Activated CD4-positive, alpha-beta memory T cell treated with anti-CD3 and anti-CD28 coated beads, Interleukin-2, amount 10 ng/mL, durations not matched to agents 7 days and 5 days (primary cell): ENCODE results near the gene SART1. TPM values are rescaled to one million over a fixed set of nuclear protein-coding genes. Genes with fewer than 3 reads are reported as not detected.
A peak's percentile ranks its signal among the peaks of the same experiment; 100 is the strongest.

Experiments
- CTCF ChIA-PET: fragments of 350-600 bp; sonication (Branson Sonifier 250); formaldehyde crosslinking; loops from one replicate; lab custom pipeline; 2021; ENCODE audit warnings: antibody characterized with exemption, inconsistent platforms; lab: Charles Lee
- POLR2A ChIA-PET: fragments of 350-600 bp; sonication (Branson Sonifier 250); formaldehyde crosslinking; loops from one replicate; lab custom pipeline; 2021; ENCODE audit warnings: antibody characterized with exemption; lab: Charles Lee
- DNase-seq: peaks from one replicate; pipeline ENCODE4 v3.0.0-alpha.2; 2020
- H3K27ac Mint-ChIP-seq: one replicate; pipeline ENCODE4 v1.8.0; 2021; ENCODE audit warnings: mild to moderate bottlenecking, mixed read lengths
- H3K27me3 Mint-ChIP-seq: one replicate; pipeline ENCODE4 v1.8.0; 2021; ENCODE audit warnings: mixed read lengths
- H3K36me3 Mint-ChIP-seq: one replicate; pipeline ENCODE4 v1.8.0; 2021; ENCODE audit warnings: low read depth, mixed read lengths
- H3K4me1 Mint-ChIP-seq: one replicate; pipeline ENCODE4 v1.8.0; 2021; ENCODE audit warnings: mixed read lengths
- H3K4me3 Mint-ChIP-seq: one replicate; pipeline ENCODE4 v1.8.0; 2021; ENCODE audit warnings: mild to moderate bottlenecking, mixed read lengths
- H3K9me3 Mint-ChIP-seq: one replicate; pipeline ENCODE4 v1.8.0; 2021; ENCODE audit warnings: mixed read lengths
- total RNA-seq, 2 experiments: library from RNA; stranded (reverse); gene quantifications; one replicate each; pipeline ENCODE4 v1.2.3, GENCODE V29; 2021

Gene SART1
- total RNA-seq, 2 experiments from 2014 or later, result 59.5 to 61.5 TPM

DNA sequence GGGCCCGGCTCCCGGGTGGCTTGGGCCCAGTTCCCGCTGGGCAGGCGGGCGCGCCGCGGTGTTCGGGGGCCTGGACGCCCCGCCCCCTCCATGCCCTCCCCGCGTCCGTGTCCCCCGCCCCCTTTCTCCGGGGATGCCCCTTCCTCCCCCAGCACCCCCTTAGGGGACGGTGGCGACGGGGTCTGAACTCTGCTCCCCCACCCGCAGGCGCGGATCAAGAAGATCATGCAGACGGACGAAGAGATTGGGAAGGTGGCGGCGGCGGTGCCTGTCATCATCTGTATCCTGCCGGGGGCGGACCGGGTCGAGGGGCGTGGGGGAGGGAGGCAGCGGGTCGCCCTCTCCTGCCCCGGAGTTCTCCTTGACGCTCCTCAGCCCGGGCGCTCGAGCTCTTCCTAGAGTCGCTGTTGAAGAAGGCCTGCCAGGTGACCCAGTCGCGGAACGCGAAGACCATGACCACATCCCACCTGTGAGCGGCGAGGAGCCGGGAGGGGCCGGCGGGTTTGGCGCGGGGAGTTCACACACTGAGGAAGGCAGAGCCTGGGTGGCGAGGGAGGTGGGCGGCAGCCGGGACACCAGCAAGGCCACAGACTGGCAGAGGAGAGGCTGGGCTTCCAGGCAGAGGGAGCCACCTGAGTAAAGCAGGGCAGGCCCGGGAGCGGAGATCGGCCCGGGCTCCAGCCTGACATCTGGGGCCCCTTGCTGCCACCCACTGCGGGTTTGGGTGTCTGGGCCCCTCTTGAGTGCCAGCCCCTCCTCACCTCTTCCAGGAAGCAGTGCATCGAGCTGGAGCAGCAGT, 41.8 kb upstream of the SART1 start:
- CTCF ChIA-PET, result interaction anchor here (1.4 to 2.8 kb wide), 2 partner anchors 13 to 35 kb away, joined by 3 to 9 read pairs; no protein-coding TSS in a partner anchor

DNA sequence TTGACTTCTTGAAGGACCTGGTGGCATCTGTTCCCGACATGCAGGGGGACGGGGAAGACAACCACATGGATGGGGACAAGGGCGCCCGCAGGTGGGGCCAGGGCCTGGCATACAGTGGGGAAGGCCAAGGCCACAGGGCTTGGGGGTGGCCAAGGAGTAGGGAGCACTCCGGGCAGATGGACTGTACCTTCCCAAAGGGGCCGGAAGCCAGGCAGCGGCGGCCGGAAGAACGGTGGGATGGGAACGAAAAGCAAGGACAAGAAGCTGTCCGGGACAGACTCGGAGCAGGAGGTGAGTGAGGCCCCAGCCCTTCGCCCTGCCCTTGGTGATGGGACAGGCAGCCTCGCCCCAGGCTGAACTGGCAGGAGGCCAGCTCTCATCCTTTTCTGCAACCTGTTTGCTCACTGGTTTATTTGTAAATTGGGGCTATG, 41.1 kb upstream of the SART1 start:
- Mint-ChIP-seq H3K36me3 (peaks cover 30% of the 10 kb centered on the region), H3K9me3 (no peaks in the 10 kb centered on the region), H3K4me3 (peak overlapping the region; percentile 93), H3K27ac (peak overlapping the region; percentile 87), H3K4me1 (peaks cover 35% of the 10 kb centered on the region), H3K27me3 (no peaks in the 10 kb centered on the region)
- ChIA-PET POLR2A (interaction anchor here (1.4 to 3.6 kb wide), 8 partner anchors 7 to 62 kb away, joined by 5 to 41 read pairs (median 12); partner anchors contain the start of genes CCDC85B, CFL1, FIBP and FOSL1), CTCF (interaction anchor here (1.4 to 2.8 kb wide), 2 partner anchors 12 to 36 kb away, joined by 3 to 9 read pairs; no protein-coding TSS in a partner anchor)
- DNase-seq, result no peak

More for the DNA sequence above, 41.8 kb upstream of the SART1 start:
- DNase-seq, result peak; percentile 66
- Mint-ChIP-seq H3K9me3 (no peaks in the 10 kb centered on the region), H3K27ac (peak overlapping the region; percentile 87), H3K4me1 (peaks cover 39% of the 10 kb centered on the region), H3K4me3 (peak overlapping the region; percentile 93), H3K36me3 (peaks cover 30% of the 10 kb centered on the region), H3K27me3 (no peaks in the 10 kb centered on the region)
- POLR2A ChIA-PET, result interaction anchor here (1.4 to 3.6 kb wide), 8 partner anchors 8 to 61 kb away, joined by 5 to 41 read pairs (median 12); partner anchors contain the start of genes CCDC85B, CFL1, FIBP and FOSL1

GRCh38 chr11:65921033-65921555, 40.4 kb upstream of the SART1 start:
- CTCF ChIA-PET, result interaction anchor here (1.1 to 3.5 kb wide), 2 partner anchors 29 to 31 kb away, joined by 3 to 18 read pairs; partner anchors contain the start of genes CCDC85B and FIBP
- Mint-ChIP-seq H3K9me3 (no peaks in the 10 kb centered on the region), H3K4me3 (peak overlapping the region; percentile 93), H3K27me3 (no peaks in the 10 kb centered on the region), H3K36me3 (peaks cover 30% of the 10 kb centered on the region), H3K4me1 (peaks cover 36% of the 10 kb centered on the region), H3K27ac (peak overlapping the region; percentile 21)
- POLR2A ChIA-PET, result interaction anchor here (1.8 to 2.9 kb wide), 4 partner anchors 27 to 40 kb away, joined by 6 to 16 read pairs (median 7); partner anchors contain the start of genes CCDC85B and SART1
- DNase-seq, result no peak

GRCh38 chr11:65921876-65922275, 39.7 kb upstream of the SART1 start:
- ChIA-PET CTCF (interaction anchor here (0.8 to 3.5 kb wide), 3 partner anchors 9 to 32 kb away, joined by 3 to 18 read pairs (median 3); partner anchors contain the start of genes CCDC85B and FIBP), POLR2A (interaction anchor here (1.4 to 2.9 kb wide), 3 partner anchors 28 to 39 kb away, joined by 5 to 16 read pairs (median 6); partner anchors contain the start of gene CCDC85B)
- H3K36me3 Mint-ChIP-seq, result peaks cover 28% of the 10 kb centered on the region
- H3K27ac Mint-ChIP-seq, result no peak overlapping the region
- no peaks in the 10 kb centered on the region for H3K27me3 Mint-ChIP-seq
- no peak for DNase-seq
- no peaks in the 10 kb centered on the region for H3K9me3 Mint-ChIP-seq
- peaks cover 32% of the 10 kb centered on the region for H3K4me1 Mint-ChIP-seq
- H3K4me3 Mint-ChIP-seq, result peak overlapping the region; percentile 32

DNA sequence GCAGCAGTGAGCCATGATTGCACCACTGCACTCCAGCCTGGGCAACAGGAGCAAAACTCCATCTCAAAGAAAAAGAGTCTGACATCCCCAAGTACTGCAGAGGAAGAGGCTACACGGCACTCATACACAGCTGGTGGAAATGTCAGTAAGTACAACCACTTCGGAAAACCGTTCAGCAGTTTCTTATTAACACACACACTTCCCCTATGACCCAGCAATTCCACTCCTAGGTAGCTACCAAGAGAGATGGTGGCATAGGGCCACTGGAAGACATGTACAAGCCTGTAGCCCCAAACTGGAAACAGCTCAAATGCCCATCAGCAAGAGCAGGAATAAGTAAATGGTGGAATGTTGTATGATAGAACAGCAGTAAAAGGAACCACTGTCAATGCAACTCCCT, 39.0 kb upstream of the SART1 start:
- no peak overlapping the region for H3K27ac Mint-ChIP-seq
- POLR2A ChIA-PET, result interaction anchor here (1.4 to 3.3 kb wide), 3 partner anchors 29 to 38 kb away, joined by 5 to 12 read pairs (median 6); partner anchors contain the start of gene CCDC85B
- H3K4me1 Mint-ChIP-seq, result peaks cover 32% of the 10 kb centered on the region
- H3K9me3 Mint-ChIP-seq, result no peaks in the 10 kb centered on the region
- no peaks in the 10 kb centered on the region for H3K27me3 Mint-ChIP-seq
- peaks cover 24% of the 10 kb centered on the region for H3K36me3 Mint-ChIP-seq
- peak overlapping the region; percentile 32 for H3K4me3 Mint-ChIP-seq
- no peak for DNase-seq
- CTCF ChIA-PET, result interaction anchor here (0.8 to 3.5 kb wide), 5 partner anchors 9 to 33 kb away, joined by 3 to 18 read pairs (median 3); partner anchors contain the start of genes CCDC85B and FIBP

DNA sequence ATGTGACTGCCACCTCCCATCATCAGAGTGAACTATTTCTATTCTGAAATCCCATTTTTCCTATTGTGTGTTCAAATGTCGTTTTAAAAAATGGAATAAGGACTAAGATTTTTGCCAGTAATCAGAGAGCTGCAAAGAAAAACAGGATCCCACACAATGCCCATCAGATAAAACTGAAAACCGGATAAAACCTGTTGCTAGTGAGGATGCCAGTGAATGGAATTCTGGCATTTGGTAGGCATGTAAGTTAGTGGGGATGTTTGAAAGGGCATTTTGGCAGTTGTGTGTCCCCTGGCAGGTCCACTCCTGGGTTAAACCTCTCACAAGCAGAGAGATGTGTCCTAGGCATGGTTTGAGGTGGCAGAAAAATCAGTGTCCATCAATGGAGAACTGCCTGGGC, 36.1 kb upstream of the SART1 start:
- Mint-ChIP-seq H3K27ac (peak overlapping the region; percentile 5), H3K36me3 (peaks cover 15% of the 10 kb centered on the region), H3K9me3 (no peaks in the 10 kb centered on the region), H3K4me3 (no peak overlapping the region), H3K27me3 (no peaks in the 10 kb centered on the region), H3K4me1 (peaks cover 41% of the 10 kb centered on the region)
- POLR2A ChIA-PET, result interaction anchor here (3.3 kb wide), 1 partner anchor 35 kb away, joined by 12 read pairs; the partner anchor contains the start of gene CCDC85B
- CTCF ChIA-PET, result interaction anchor here (0.6 to 1.1 kb wide), 2 partner anchors 13 to 57 kb away, joined by 3 read pairs; no protein-coding TSS in a partner anchor
- DNase-seq, result no peak

DNA sequence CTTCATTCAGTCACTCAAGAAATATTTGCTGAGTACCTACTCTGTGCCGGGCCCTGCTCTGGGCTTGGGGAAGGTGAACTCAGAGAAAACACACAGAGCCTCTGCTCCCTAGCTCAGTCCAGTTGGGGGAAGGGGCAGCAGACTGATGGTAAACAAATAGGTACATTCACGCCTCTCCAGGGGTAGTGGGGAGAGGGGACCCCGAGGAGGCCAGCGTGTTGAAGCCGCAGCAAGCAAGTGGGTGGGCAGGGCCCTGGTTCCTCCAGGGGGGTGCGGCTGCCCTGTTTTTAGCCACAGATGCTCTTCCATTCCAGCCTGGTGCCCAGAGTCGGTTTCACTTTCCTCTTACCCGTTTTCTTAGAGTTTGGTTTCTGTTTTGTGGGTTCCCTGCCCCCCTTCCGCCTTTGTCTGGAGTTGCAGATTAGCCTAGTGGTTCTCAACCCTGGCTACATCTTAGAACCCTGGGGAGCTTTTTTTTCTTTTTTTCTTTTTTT, 33.6 kb upstream of the SART1 start:
- peaks cover 48% of the 10 kb centered on the region for H3K4me1 Mint-ChIP-seq
- peak overlapping the region; percentile 95 for H3K27ac Mint-ChIP-seq
- CTCF ChIA-PET, result interaction anchor here (0.7 to 4.9 kb wide), 9 partner anchors 9 to 1183 kb away, joined by 3 to 43 read pairs (median 3); partner anchors contain the start of genes CCDC85B, FIBP and MUS81
- H3K27me3 Mint-ChIP-seq, result no peaks in the 10 kb centered on the region
- no peaks in the 10 kb centered on the region for H3K36me3 Mint-ChIP-seq
- H3K4me3 Mint-ChIP-seq, result peak overlapping the region; percentile 69
- POLR2A ChIA-PET, result interaction anchor here (0.6 to 3.0 kb wide), 16 partner anchors 9 to 272 kb away, joined by 3 to 35 read pairs (median 5); partner anchors contain the start of genes BANF1, C11orf68, CCDC85B and DRAP1
- DNase-seq, result peak; percentile 87
- H3K9me3 Mint-ChIP-seq, result no peaks in the 10 kb centered on the region

DNA sequence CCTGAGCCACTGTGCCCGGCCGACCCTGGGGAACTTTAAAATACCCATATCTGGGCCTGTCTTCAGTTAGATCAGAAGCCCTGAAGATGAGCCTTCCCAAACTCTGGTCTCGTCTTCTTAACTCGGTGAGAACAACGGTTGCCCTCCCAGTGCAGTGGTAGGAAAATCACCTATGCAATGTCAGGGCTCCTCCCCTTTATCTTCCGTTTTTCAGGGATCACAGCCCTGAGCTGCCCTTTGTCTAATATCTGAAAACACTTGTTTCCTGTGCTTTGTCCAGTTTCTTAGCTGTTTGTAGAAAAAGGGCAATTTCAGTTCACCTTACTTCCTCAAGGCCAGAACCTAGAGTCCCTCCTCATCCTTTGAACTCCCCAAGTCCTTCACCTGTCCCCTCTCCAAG, 32.9 kb upstream of the SART1 start:
- DNase-seq, result no peak
- CTCF ChIA-PET, result interaction anchor here (0.8 to 4.9 kb wide), 5 partner anchors 8 to 69 kb away, joined by 3 to 43 read pairs (median 7); partner anchors contain the start of genes CCDC85B, FIBP and MUS81
- H3K27me3 Mint-ChIP-seq, result no peaks in the 10 kb centered on the region
- no peaks in the 10 kb centered on the region for H3K9me3 Mint-ChIP-seq
- POLR2A ChIA-PET, result interaction anchor here (0.7 to 3.0 kb wide), 13 partner anchors 9 to 95 kb away, joined by 3 to 35 read pairs (median 5); partner anchors contain the start of genes BANF1, C11orf68, CCDC85B and DRAP1
- peak overlapping the region; percentile 95 for H3K27ac Mint-ChIP-seq
- H3K36me3 Mint-ChIP-seq, result no peaks in the 10 kb centered on the region
- H3K4me1 Mint-ChIP-seq, result peaks cover 48% of the 10 kb centered on the region
- H3K4me3 Mint-ChIP-seq, result peak overlapping the region; percentile 69

GRCh38 chr11:65931773-65932557, 29.6 kb upstream of the SART1 start:
- no peaks in the 10 kb centered on the region for H3K36me3 Mint-ChIP-seq
- H3K27ac Mint-ChIP-seq, result peak overlapping the region; percentile 59
- H3K9me3 Mint-ChIP-seq, result no peaks in the 10 kb centered on the region
- H3K4me3 Mint-ChIP-seq, result no peak overlapping the region
- peaks cover 44% of the 10 kb centered on the region for H3K4me1 Mint-ChIP-seq
- peaks cover 3% of the 10 kb centered on the region for H3K27me3 Mint-ChIP-seq
- CTCF ChIA-PET, result interaction anchor here (0.7 to 3.0 kb wide), 6 partner anchors 10 to 221 kb away, joined by 3 to 14 read pairs (median 3); partner anchors contain the start of genes CCDC85B and FIBP
- POLR2A ChIA-PET, result interaction anchor here (1.0 to 1.6 kb wide), 5 partner anchors 20 to 80 kb away, joined by 3 to 5 read pairs (median 4); partner anchors contain the start of gene FIBP
- DNase-seq, result no peak

DNA sequence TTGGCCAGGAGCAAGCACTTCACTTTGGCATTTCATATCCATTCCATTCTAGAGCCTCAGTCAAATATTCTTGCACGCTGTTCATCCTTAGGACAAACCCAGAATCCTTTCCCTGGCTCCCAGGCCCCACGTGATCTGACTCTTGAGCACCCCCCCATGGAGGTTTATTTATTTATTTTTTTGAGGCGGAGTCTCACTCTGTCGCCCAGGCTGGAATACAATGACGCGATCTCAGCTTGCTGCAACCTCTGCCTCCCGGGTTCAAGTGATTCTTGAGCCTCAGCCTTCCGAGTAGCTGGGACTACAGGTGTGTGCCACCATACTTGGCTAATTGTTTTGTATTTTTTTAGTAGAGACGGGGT, 29.0 kb upstream of the SART1 start:
- Mint-ChIP-seq H3K27ac (no peak overlapping the region), H3K36me3 (no peaks in the 10 kb centered on the region), H3K27me3 (peaks cover 7% of the 10 kb centered on the region), H3K4me1 (peaks cover 38% of the 10 kb centered on the region), H3K4me3 (no peak overlapping the region), H3K9me3 (no peaks in the 10 kb centered on the region)
- DNase-seq, result no peak
- CTCF ChIA-PET, result interaction anchor here (0.6 to 3.0 kb wide), 6 partner anchors 13 to 221 kb away, joined by 3 to 14 read pairs (median 4); partner anchors contain the start of genes CCDC85B and FIBP
- POLR2A ChIA-PET, result interaction anchor here (1.1 to 1.6 kb wide), 3 partner anchors 26 to 44 kb away, joined by 3 to 5 read pairs (median 4); partner anchors contain the start of gene FIBP

DNA sequence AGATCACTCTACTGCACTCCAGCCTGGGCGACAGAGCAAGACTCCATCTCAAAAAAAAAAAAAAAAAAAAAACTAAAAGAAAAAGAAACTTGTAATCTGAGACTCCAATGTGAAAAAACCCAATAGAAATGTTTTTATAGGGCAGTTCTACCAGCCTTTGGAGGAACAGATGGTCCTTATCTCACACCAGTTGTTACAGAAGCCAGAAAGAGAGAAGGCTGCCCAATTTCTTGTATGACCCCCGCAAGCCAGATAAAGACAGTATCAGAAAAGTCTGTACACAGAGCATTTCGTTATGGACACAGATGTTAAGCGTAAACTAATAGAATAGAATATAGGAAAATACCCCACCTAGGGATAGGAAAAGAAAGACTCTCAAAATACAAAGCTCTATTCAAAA, 27.5 kb upstream of the SART1 start:
- H3K4me1 Mint-ChIP-seq, result peaks cover 25% of the 10 kb centered on the region
- H3K9me3 Mint-ChIP-seq, result no peaks in the 10 kb centered on the region
- ChIA-PET POLR2A (no interaction called here), CTCF (interaction anchor here (3.0 kb wide), 1 partner anchor 45 kb away, joined by 14 read pairs; the partner anchor contains the start of genes CCDC85B and FIBP)
- DNase-seq, result no peak
- peaks cover 9% of the 10 kb centered on the region for H3K27me3 Mint-ChIP-seq
- H3K36me3 Mint-ChIP-seq, result no peaks in the 10 kb centered on the region
- H3K4me3 Mint-ChIP-seq, result no peak overlapping the region
- no peak overlapping the region for H3K27ac Mint-ChIP-seq
